DMS 273 (cell line): ENCODE results near the gene IL17RB.

Experiments
- DNase-seq: peaks from one replicate; lab custom pipeline; 2025; ENCODE audit not compliant: unreplicated experiment; lab: John Stamatoyannopoulos, UW

IL17RB gene

GRCh38 chr3:53902711-53903110 is 56.3 kb downstream of the IL17RB start:
- no peak for DNase-seq

GRCh38 chr3:53913401-53913800 is 67.0 kb downstream of the IL17RB start:
- DNase-seq: no peak
